HG03469 (cell line): ENCODE data around the gene FLNB.

ENCODE experiments used
- ATAC-seq: cut with Tn5 transposase; IDR thresholded peaks from one replicate; pipeline ENCODE4 v1.9.1; 2021; ENCODE audit warnings: mild to moderate bottlenecking, moderate library complexity, moderate number of reproducible peaks; ENCODE audit not compliant: unreplicated experiment

FLNB gene

GRCh38 chr3:58005669-58006068, 2.6 kb upstream of the FLNB start:
- ATAC-seq = no peak

GRCh38 chr3:58006661-58007060, 1.6 kb upstream of the FLNB start:
- ATAC-seq = no peak

DNA sequence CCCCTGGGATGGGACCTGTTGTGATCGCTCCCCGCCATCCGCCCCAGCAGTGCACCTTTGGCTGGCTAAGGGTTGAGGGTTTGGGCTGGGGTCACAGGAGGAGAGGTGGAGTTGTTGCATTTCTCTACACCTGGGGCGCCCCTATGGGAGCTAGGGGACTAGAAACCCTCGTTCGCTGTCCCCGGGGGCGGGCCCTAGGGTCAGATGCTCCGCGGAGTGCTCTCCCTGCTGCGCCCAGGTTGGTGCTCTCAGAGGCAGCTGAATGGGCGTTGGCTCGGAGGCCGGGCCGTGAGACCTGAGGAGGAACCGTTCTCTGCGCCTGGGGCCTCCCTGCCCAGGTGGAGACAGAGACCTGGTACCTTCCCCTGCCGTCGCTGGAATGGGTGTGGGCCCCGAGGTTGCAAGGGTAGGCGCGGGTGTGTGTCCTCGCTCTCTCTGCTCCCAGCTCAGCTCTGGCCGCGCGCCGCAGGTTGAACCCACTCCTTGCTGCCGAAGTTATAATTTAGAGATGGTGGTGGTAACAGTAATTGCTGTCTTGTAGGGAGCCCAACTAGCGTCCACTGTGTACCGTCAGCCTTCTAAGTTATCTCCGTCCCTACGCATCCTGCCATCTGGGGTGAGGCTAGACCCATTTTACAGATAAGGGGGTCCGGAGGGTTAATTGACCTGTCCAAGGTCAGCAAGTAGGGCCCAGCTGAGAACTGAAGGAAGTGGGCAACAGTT, 965 bp downstream of the FLNB start:
- no peak for ATAC-seq

DNA sequence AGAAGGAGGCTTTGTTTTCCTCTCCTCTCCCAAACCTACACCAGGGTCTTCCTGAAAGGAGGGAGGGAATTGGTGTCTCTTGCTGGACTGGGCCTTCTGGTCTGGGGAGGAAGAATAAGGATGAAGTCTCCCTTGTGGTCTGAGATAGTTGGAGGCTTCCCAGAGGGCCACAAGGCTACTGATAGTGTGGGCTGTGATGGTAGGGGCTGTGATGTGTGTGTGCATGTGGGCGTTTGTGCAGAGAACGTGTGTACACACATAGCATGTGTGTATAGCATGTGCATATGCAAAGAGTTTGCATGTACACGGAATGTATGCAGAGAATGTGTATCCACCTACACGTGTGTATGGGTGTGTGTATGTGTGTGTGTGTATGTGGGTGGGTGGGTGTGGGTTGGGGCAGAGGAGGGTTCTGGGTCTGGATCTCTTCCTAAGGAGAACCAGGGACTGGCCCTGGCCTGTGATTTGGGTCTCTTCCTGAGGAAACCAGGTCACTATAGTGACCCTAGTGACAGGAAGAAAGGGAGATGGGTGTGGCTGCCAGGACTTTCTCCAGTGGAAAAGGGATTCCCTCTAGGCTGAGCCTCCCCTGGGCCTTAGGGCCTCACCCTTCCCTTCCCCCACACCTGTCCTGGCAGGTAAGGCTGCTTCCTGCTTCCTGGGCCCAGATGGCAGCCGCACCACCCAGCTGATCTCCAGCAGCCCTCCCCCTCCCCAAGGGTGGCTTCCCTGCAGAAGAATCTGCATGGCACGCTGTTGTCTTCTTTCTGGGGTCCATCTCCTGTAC, 1.7 kb downstream of the FLNB start:
- ATAC-seq = no peak

GRCh38 chr3:58010562-58010961, 2.3 kb downstream of the FLNB start:
- ATAC-seq = no peak

GRCh38 chr3:58011580-58011979, 3.4 kb downstream of the FLNB start:
- ATAC-seq = no peak

- ATAC-seq = no peak
These were observed 4.1 kb downstream of the FLNB start for GRCh38 chr3:58012302-58012701.

GRCh38 chr3:58013099-58013498, 4.9 kb downstream of the FLNB start:
- no peak for ATAC-seq

- no peak for ATAC-seq
These were observed 5.9 kb downstream of the FLNB start for GRCh38 chr3:58013973-58014649.

DNA sequence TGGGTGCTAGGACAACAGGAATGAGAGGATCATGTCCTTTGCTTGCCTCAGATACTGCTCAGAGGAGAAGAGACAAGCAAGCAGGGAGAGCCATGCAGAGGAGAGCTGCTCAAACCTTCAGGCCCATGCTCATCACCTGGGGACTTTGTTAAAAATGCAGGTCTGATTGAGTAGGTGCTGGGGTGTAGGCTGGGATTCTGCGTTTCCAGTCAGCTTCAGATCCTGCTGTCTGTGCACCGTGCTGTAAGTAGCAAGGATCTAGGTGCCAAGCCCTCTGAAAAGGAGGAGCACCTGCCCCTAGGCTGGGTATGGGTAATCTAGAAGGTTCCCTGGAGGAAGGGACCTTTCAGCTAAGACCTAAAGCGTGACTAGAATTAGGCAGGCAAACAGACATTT, 7.3 kb downstream of the FLNB start:
- no peak for ATAC-seq

DNA sequence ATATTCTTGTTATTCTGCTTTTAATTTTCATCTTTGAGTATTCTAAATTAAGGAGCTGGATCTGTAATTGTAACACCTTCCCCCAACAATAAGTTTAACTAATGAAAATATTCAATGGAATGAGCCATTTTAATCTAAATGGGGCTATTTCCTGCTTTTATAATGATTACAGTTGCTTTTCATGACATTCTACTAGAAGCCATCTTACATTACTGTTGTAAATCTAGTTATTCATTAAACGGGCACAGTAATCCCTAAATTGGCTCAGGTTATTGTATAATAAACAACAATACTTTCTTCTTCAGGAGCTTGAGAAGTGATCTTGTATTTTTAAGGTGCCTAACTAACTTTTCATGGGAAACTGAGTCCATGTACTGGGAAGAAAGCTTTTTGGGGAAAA, 8.5 kb downstream of the FLNB start:
- no peak for ATAC-seq

DNA sequence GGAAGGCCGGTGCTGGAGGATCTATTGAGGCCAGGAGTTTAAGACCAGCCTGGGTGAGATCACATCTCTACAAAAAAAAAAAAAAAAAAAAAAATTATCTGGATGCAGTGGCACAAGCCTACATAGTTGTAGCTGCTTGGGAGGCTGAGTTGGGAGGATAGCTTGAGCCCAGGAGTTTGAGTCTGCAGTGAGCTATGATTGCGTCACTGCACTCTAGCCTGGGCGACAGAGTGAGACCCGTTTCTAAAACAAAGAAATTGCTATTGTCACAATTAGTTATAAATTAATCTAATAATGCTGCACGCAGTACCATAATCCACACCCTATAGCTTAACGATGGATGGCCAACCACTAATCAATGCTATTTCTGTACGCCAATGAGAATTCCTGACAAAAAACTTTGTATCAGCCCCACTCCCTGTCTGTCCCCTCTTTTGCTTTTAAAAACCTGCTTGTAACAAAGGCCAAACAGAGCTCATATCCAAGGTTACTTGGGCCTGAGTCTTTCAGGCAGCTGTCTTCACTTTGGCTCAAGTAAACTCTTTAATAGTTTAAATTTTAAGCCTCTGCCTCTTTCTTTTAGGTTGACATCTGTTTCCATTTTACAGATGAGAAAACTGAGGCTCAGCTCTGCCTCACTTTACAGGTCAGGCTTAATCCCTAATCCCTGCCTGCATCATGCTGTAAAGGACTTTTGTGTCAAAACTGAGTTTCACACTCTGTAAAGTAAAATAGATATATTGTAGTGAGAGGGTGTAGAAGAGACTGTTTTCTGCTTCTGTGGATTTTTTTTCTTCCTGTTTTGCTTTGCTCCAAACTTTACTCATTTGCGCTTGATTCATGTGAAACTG, 10.9 kb downstream of the FLNB start:
- ATAC-seq = no peak

- ATAC-seq = no peak
These were observed 12.5 kb downstream of the FLNB start for GRCh38 chr3:58020783-58021071.

- ATAC-seq = no peak
These were observed 13.1 kb downstream of the FLNB start for GRCh38 chr3:58021072-58021959.

GRCh38 chr3:58021962-58022361, 13.7 kb downstream of the FLNB start:
- ATAC-seq = no peak

GRCh38 chr3:58022490-58022889, 14.3 kb downstream of the FLNB start:
- no peak for ATAC-seq

GRCh38 chr3:58023531-58023930, 15.3 kb downstream of the FLNB start:
- no peak for ATAC-seq

DNA sequence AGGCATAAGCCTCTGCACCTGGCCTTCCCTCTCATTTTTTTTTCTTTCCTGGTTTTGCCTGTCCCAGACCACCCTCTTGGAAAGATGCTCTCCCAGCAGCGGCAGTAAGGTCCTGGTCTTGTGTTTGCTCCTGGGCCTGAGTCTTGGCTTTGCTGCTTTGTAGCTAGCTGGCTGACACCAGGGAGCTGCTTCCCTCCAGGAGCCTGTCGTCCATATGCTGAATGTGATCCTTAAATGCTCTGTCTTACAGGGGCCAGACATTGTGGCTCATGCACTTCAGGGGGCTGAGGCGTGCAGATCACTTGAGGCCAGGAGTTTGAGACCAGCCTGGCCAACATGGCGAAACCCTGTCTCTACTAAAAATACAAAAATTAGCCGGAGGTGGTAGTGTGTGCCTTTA, 17.2 kb downstream of the FLNB start:
- ATAC-seq = no peak

DNA sequence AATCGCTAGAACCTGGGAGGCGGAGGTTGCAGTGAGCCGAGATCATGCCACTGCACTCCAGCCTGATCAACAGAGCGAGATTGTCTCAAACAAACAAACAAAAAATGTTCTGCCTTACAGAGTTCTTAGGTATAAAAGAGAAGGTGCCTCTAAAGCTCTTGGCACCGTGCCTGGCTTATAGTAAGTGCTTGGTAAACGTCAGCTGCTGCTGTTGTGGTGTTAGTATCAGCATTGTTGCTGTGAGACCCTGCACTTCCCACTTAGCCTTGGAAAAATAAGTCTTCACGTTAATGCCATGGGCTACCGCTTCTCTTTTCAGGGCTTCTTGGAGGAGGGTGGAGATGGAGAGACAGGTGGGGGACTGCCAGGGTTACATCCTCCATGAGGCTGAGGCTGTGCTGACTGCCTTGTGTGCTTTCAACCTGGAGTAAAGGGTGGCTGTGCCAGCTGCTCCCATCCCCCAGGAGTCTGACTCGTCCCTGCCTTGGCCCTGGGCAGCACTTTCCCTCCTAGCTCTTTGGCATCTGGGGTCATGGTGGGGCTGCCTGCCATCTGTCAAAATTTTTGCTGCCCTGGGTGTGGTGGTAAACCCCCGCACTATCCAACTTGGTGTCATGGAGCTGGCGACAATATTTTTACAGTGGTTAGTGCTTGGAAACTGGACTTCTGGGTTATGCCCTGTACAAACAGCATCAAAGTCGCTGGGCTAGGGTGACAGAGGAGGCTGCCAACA, 17.8 kb downstream of the FLNB start:
- no peak for ATAC-seq

GRCh38 chr3:58026598-58026997, 18.4 kb downstream of the FLNB start:
- ATAC-seq = no peak
